Spleen (tissue), 11 donors: Measurements from ENCODE around the gene HMGB4. TPM values are rescaled to one million over a fixed set of nuclear protein-coding genes. Genes with fewer than 3 reads are reported as not detected.

Source experiments
- DNase-seq: peaks from one replicate; pipeline ENCODE4 v3.0.0-alpha.2; 2020
- H3K27ac ChIP-seq, 8 donors: fragments of 200-600 bp; sonication (generic) in 7 of 8; 1 replicate in 4 of 8; 2 replicates in 4 of 8; pipeline versions ENCODE4 v1.5.0 to v1.8.0; 2016 to 2021; ENCODE audit warnings: inconsistent platforms in 4 of 8, mild to moderate bottlenecking in 4 of 8, moderate library complexity in 1 of 8
- H3K27me3 ChIP-seq, 7 donors: fragments of 200-600 bp; sonication (generic) in 6 of 7; replicated peaks in 1 of 7; 1 replicate in 4 of 7; 2 replicates in 3 of 7; pipeline versions ENCODE4 v1.5.0 to v1.8.0; 2016 to 2021; ENCODE audit warnings: inconsistent platforms in 3 of 7, mild to moderate bottlenecking in 1 of 7
- H3K36me3 ChIP-seq, 6 donors: fragments of 200-600 bp; sonication (generic) in 5 of 6; 1 replicate in 4 of 6; 2 replicates in 2 of 6; pipeline versions ENCODE4 v1.5.0 to v1.8.0; 2016 to 2021; ENCODE audit warnings: inconsistent platforms in 2 of 6
- H3K4me1 ChIP-seq, 6 donors: fragments of 200-600 bp; sonication (generic) in 5 of 6; 1 replicate in 3 of 6; 2 replicates in 3 of 6; pipeline versions ENCODE4 v1.5.0 to v1.8.0; 2016 to 2021; ENCODE audit warnings: inconsistent platforms in 3 of 6
- H3K4me3 ChIP-seq, 8 donors: fragments of 200-600 bp; sonication (generic) in 7 of 8; 1 replicate in 4 of 8; 2 replicates in 4 of 8; pipeline versions ENCODE4 v1.5.0 to v1.8.0; 2016 to 2021; ENCODE audit warnings: inconsistent platforms in 4 of 8, mild to moderate bottlenecking in 4 of 8, moderate library complexity in 2 of 8
- H3K9me3 ChIP-seq, 8 donors: fragments of 200-600 bp; sonication (generic) in 7 of 8; 1 replicate in 4 of 8; 2 replicates in 4 of 8; pipeline versions ENCODE4 v1.5.0 to v1.8.0; 2016 to 2021; ENCODE audit warnings: inconsistent platforms in 4 of 8
- POLR2A ChIP-seq, 3 donors: fragments of 450-650 bp; IDR thresholded peaks; one replicate each; pipeline ENCODE4 v1.5.1; 2017; ENCODE audit warnings: antibody characterized with exemption in 3 of 3, mild to moderate bottlenecking in 1 of 3
- POLR2AphosphoS5 ChIP-seq, 3 donors: sonication (generic); formaldehyde crosslinking; IDR thresholded peaks; one replicate each; pipeline ENCODE4 v1.5.1; 2017; ENCODE audit warnings: antibody characterized with exemption in 3 of 3
- WGBS, 5 donors: extraction: QIAGEN DNeasy Blood & Tissue Kit in 3 of 5; methylation state at CpG; one replicate each; pipeline versions ENCODE4 v1.1.5 to v1.1.7; 2013 to 2018; 5-methylcytosine and 5-hydroxymethylcytosine counted together
- intact Hi-C: fragments of 100-400 bp; cut with DNase I; formaldehyde crosslinking; loops from one replicate; pipeline ENCODE4 v1.15.0; 2023; ENCODE audit warnings: low total_unique reads
- polyA plus RNA-seq, 3 donors: library from polyadenylated mRNA; stranded (reverse); fragments of 200-250 nt; gene quantifications; one replicate each; pipeline ENCODE4 v1.2.1, GENCODE V29; 2013
- total RNA-seq, 7 donors: library from RNA; depleted of rRNA in 3 of 7; stranded (reverse); fragments of >200 nt in 3 of 7; fragmentation: NEBNext Ultra II Directional in 4 of 7; extraction: Animal tissue kit (Norgen Biotek cat#: 25700) in 4 of 7; gene quantifications; one replicate each; pipeline versions ENCODE4 v1.1.0 to v1.2.1, GENCODE V29; 2016 to 2021
- TF ChIP-seq, protein P1 (sequence below), 11 experiments: fragments of 200-600 bp in 7 of 11; fragments of 450-650 bp in 4 of 11; sonication (generic) in 4 of 11; IDR thresholded peaks in 8 of 11; conservative IDR thresholded peaks in 3 of 11; 1 replicate in 7 of 11; 2 replicates in 4 of 11; pipeline versions ENCODE4 v1.4.0 to v1.8.0; 2016 to 2021; ENCODE audit warnings: antibody characterized with exemption in 11 of 11, inconsistent platforms in 4 of 11, mild to moderate bottlenecking in 1 of 11
- donor health status: healthy with polysubstance abuse.
- donor health status: DM: no; HTN: no; CAD: no; lungs with moderate emphysema.
- donor health status: DM: no; HTN: no; CAD: no.
- donor health status: Bipolar disorder and iron deficiency.
- donor health status: healthy.
- donor health status: DM: no; HTN: no; CAD: no.
- donor health status: DM: yes; HTN: yes; CAD: no.

HMGB4 gene
- total and polyA plus RNA-seq, 10 donors, result not detected

DNA sequence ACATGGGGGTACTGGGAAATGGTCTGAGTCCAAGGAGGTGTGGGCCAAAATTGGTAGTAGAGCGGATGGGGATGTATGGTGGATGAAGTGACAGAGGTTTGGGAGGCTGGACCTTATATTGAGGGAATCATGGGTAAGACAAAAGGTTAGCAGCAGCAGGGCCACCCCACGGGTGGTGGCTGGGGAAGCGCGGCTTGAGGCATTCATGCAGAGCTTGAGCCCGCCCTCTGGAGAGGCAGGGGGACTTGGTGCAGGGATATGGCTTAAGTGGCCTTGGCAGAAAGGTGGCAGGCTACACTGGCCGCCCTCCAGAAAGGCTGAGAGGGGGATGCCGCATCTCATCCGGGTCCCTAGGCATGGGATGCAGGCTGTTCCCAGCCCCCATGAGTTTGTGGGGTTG is 31.5 kb downstream of the HMGB4 start:
- Histone ChIP-seq H3K9me3 (peaks cover 0 to 4% (median 0%) of the 10 kb centered on the region in 8 donors), H3K36me3 (no peaks in the 10 kb centered on the region), H3K27me3 (no peaks in the 10 kb centered on the region), H3K27ac (no peak overlapping the region), H3K4me3 (no peak overlapping the region), H3K4me1 (peaks cover 0 to 8% (median 0%) of the 10 kb centered on the region in 6 donors)
- DNase-seq, result no peak
- 73 to 82% (median 80%) methylated on average over 5 to 8 of the region's 8 CpGs for WGBS, 5 donors
- no peak for TF ChIP-seq POLR2A (IDR thresholded peaks at IDR 0.05)
- TF ChIP-seq, protein P1, sequence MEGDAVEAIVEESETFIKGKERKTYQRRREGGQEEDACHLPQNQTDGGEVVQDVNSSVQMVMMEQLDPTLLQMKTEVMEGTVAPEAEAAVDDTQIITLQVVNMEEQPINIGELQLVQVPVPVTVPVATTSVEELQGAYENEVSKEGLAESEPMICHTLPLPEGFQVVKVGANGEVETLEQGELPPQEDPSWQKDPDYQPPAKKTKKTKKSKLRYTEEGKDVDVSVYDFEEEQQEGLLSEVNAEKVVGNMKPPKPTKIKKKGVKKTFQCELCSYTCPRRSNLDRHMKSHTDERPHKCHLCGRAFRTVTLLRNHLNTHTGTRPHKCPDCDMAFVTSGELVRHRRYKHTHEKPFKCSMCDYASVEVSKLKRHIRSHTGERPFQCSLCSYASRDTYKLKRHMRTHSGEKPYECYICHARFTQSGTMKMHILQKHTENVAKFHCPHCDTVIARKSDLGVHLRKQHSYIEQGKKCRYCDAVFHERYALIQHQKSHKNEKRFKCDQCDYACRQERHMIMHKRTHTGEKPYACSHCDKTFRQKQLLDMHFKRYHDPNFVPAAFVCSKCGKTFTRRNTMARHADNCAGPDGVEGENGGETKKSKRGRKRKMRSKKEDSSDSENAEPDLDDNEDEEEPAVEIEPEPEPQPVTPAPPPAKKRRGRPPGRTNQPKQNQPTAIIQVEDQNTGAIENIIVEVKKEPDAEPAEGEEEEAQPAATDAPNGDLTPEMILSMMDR (IDR thresholded peaks at IDR 0.05 in 8 of 11, conservative IDR thresholded peaks at IDR 0.05 in 3 of 11), result no peak
- no peak for TF ChIP-seq POLR2AphosphoS5 (IDR thresholded peaks at IDR 0.05)
- intact Hi-C loops, result loop anchor here (5.0 kb wide), 1 partner anchor 267 kb away; no protein-coding TSS in a partner anchor

DNA sequence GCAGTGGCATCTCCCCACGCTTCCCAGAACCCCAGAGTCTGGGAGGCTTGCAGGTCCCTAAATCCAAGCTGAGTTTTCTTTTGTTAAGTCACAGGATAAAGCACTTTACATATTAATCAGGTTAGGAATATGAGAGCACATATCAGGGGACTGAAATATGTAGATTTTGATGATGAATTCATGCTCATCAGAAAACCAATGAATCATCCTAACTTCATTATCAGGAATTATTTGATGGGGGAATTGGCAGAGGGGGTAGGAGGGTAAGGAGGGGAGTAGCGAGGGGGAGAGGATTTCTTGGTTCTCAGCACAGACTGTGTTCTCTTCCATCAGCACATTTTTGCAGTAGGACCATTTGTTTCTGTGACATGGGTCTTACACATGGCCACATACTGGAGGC is 32.1 kb downstream of the HMGB4 start:
- Histone ChIP-seq H3K4me3 (no peak overlapping the region), H3K27me3 (peaks cover 0 to 5% (median 0%) of the 10 kb centered on the region in 7 donors), H3K9me3 (peaks cover 0 to 4% (median 0%) of the 10 kb centered on the region in 8 donors), H3K27ac (no peak overlapping the region), H3K36me3 (no peaks in the 10 kb centered on the region), H3K4me1 (peaks cover 0 to 8% (median 0%) of the 10 kb centered on the region in 6 donors)
- intact Hi-C loops, result loop anchor here (5.0 kb wide), 1 partner anchor 266 kb away; no protein-coding TSS in a partner anchor
- 72 to 91% (median 83%) methylated on average over 2 of the region's 2 CpGs for WGBS, 5 donors
- DNase-seq, result no peak
- TF ChIP-seq, protein P1 (IDR thresholded peaks at IDR 0.05 in 8 of 11, conservative IDR thresholded peaks at IDR 0.05 in 3 of 11), result no peak
- TF ChIP-seq POLR2AphosphoS5 (IDR thresholded peaks at IDR 0.05) (no peak), POLR2A (IDR thresholded peaks at IDR 0.05) (no peak)

DNA sequence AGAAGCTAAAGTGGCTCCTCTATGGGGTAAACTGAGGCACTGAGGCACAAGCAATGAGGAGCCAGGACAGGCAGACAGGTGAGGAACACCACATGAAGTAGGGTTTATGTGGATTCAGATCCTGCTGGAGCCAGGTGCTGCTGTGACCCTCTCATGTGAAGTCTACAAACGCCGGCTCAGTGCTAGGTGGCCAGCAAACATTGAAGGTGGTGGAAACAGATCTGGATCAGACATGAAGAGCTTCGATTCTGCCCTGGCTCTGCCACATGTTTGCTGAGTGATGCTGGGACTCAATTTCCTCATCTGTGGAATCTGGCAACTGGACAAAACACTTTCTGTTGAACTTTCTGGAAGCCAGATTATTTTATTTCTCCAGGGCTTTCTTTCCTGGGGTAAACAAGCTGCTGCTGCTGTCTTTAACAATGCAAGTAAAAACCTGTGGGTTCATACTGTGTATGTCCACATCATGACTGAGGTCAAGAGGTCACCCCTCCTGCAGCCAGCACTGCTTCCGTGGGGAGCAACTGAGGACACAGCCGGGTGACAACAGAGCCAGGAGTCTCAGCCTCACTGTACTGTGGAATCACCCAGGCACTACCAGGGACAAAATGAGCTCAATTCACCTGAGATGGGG is 33.3 kb downstream of the HMGB4 start:
- H3K9me3 ChIP-seq, result no peaks in the 10 kb centered on the region
- no peak overlapping the region for H3K27ac ChIP-seq
- intact Hi-C loops, result loop anchor here (5.0 kb wide), 1 partner anchor 265 kb away; no protein-coding TSS in a partner anchor
- H3K27me3 ChIP-seq, result peaks cover 0 to 5% (median 0%) of the 10 kb centered on the region in 7 donors
- WGBS, 5 donors, result 84 to 90% (median 85%) methylated on average over 5 of the region's 5 CpGs
- H3K4me1 ChIP-seq, result peaks cover 0 to 8% (median 0%) of the 10 kb centered on the region in 6 donors
- H3K4me3 ChIP-seq, result no peak overlapping the region
- TF ChIP-seq POLR2A (IDR thresholded peaks at IDR 0.05), result no peak
- no peak for TF ChIP-seq POLR2AphosphoS5 (IDR thresholded peaks at IDR 0.05)
- no peaks in the 10 kb centered on the region for H3K36me3 ChIP-seq
- no peak for DNase-seq

DNA sequence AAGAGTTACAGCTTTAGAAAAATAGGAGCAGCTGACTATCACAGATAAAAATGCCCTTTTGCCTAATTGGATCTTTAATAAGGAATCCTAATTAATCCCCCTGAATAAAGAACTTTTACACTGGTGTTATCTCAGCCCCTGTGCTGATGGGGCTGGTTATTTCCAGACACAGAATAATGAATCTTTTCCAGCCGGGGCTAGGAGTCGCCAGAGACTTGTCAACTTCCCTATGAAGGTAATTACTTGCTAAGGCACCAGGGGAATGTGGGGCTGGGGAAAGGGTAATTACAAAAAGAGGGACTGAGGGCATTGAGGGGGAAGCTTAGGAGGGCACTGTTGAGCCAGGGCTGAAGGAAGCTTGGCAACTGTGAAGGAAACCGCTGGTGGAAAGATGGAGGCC is 34.5 kb downstream of the HMGB4 start:
- peaks cover 0 to 19% (median 4%) of the 10 kb centered on the region in 6 donors for H3K4me1 ChIP-seq
- intact Hi-C loops, result loop anchor here (5.0 kb wide), 1 partner anchor 264 kb away; no protein-coding TSS in a partner anchor
- H3K27me3 ChIP-seq, result peaks cover 0 to 5% (median 0%) of the 10 kb centered on the region in 7 donors
- H3K36me3 ChIP-seq, result no peaks in the 10 kb centered on the region
- no peak for TF ChIP-seq POLR2A (IDR thresholded peaks at IDR 0.05)
- TF ChIP-seq, protein P1 (IDR thresholded peaks at IDR 0.05 in 8 of 11, conservative IDR thresholded peaks at IDR 0.05 in 3 of 11), result peak in 2 of 11 experiments; percentile 8 to 38
- no peak for TF ChIP-seq POLR2AphosphoS5 (IDR thresholded peaks at IDR 0.05)
- DNase-seq, result no peak
- no peak overlapping the region for H3K4me3 ChIP-seq
- H3K27ac ChIP-seq, result peak overlapping the region in 6 of 8 donors; percentile 14 to 73 (median 60)
- H3K9me3 ChIP-seq, result no peaks in the 10 kb centered on the region
- 45 to 81% (median 66%) methylated on average over 3 of the region's 3 CpGs for WGBS, 5 donors
